Endothelial cell of umbilical vein (primary cell): ENCODE results near the gene INSIG2.

Experiments
- EZH2 ChIP-seq: IDR thresholded peaks from 2 replicates; pipeline ENCODE4 v1.6.1; 2012; ENCODE audit warnings: borderline replicate concordance, low read depth, mild to moderate bottlenecking, moderate library complexity, low read length, inconsistent platforms; ENCODE audit not compliant: severe bottlenecking
- FOS ChIP-seq: IDR thresholded peaks from 2 replicates; pipeline ENCODE4 v1.6.1; 2011; ENCODE audit warnings: mild to moderate bottlenecking, low read length, moderate library complexity, borderline replicate concordance; ENCODE audit not compliant: insufficient read depth
- GATA2 ChIP-seq: IDR thresholded peaks from 2 replicates; pipeline ENCODE4 v1.7.0; 2011; ENCODE audit warnings: low read depth, mild to moderate bottlenecking, moderate library complexity, mixed read lengths, low read length; ENCODE audit not compliant: insufficient read length, insufficient read depth
- JUN ChIP-seq: IDR thresholded peaks from 2 replicates; pipeline ENCODE4 v1.6.1; 2011; ENCODE audit warnings: borderline replicate concordance, low read depth; ENCODE audit not compliant: insufficient read length, insufficient read depth
- MYC ChIP-seq: IDR thresholded peaks from one replicate; pipeline ENCODE4 v1.6.1; 2011; ENCODE audit warnings: mild to moderate bottlenecking, low read depth, low read length
- POLR2A ChIP-seq: IDR thresholded peaks from 2 replicates; pipeline ENCODE4 v1.6.1; 2012; ENCODE audit warnings: low read depth, mild to moderate bottlenecking, control low read depth, low read length
- POLR2AphosphoS5 ChIP-seq: IDR thresholded peaks from 2 replicates; pipeline ENCODE4 v1.6.1; 2012; ENCODE audit warnings: low read depth, mild to moderate bottlenecking, control low read depth, low read length, moderate library complexity; ENCODE audit not compliant: insufficient read depth
- TF ChIP-seq, protein P1 (sequence below), 2 donors: IDR thresholded peaks; 1 replicate in 1 of 2; 2 replicates in 1 of 2; pipeline ENCODE4 v1.5.1; 2011; ENCODE audit warnings: low read length in 2 of 2, mild to moderate bottlenecking in 2 of 2, moderate library complexity in 2 of 2, control low read depth in 1 of 2, inconsistent platforms in 1 of 2, low read depth in 1 of 2; ENCODE audit not compliant: insufficient read depth in 1 of 2; ENCODE audit errors: extremely low read depth in 1 of 2
- TF ChIP-seq, protein P2 (sequence below): IDR thresholded peaks from 2 replicates; pipeline ENCODE4 v1.6.1; 2011; ENCODE audit not compliant: insufficient read depth, insufficient read length

DNA sequence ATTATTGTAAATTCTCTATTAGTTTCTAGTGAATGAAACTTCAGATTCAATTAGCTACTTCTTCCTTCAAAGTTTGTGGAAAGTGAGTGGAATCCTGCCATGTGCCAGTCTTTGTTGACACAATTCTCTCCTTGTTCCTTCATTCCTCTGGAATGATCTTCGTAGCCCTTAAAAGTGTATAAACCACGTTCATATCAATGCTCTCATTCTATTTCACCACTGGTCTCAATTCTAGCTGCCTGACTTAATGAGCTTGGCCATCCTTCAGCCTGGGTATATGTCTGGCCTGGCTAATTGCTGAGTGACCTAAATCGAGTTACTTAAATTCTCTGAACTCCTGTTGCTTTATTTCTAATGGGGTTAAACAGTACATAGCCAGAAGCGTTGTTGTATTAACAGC, 43.5 kb downstream of the INSIG2 start:
- TF ChIP-seq POLR2A (no peak), EZH2 (no peak), POLR2AphosphoS5 (no peak), FOS (no peak), JUN (no peak), GATA2 (no peak), MYC (no peak)
- TF ChIP-seq, protein P1, sequence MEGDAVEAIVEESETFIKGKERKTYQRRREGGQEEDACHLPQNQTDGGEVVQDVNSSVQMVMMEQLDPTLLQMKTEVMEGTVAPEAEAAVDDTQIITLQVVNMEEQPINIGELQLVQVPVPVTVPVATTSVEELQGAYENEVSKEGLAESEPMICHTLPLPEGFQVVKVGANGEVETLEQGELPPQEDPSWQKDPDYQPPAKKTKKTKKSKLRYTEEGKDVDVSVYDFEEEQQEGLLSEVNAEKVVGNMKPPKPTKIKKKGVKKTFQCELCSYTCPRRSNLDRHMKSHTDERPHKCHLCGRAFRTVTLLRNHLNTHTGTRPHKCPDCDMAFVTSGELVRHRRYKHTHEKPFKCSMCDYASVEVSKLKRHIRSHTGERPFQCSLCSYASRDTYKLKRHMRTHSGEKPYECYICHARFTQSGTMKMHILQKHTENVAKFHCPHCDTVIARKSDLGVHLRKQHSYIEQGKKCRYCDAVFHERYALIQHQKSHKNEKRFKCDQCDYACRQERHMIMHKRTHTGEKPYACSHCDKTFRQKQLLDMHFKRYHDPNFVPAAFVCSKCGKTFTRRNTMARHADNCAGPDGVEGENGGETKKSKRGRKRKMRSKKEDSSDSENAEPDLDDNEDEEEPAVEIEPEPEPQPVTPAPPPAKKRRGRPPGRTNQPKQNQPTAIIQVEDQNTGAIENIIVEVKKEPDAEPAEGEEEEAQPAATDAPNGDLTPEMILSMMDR (IDR thresholded peaks at IDR 0.05; ENCODE audit: extremely low read depth in 1 of 2, insufficient read depth in 1 of 2, low read depth in 1 of 2, low read length in 2 of 2): no peak
- TF ChIP-seq, protein P2, sequence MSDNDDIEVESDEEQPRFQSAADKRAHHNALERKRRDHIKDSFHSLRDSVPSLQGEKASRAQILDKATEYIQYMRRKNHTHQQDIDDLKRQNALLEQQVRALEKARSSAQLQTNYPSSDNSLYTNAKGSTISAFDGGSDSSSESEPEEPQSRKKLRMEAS: no peak
